Measurements from ENCODE around the gene RPL10A. TPM values are rescaled to one million over a fixed set of nuclear protein-coding genes. Genes with fewer than 3 reads are reported as not detected.

RPL10A gene
- total and polyA plus RNA-seq, 2 of the 13 experiments (the other 11 are each of a cell fraction or from before 2014, with no cell fraction given) = 1,854 to 2,726 TPM

GRCh38 chr6:35452183-35453090, 15.8 kb upstream of the RPL10A start, which contains the start of gene FANCE (continued):
- peak; percentile 86; the same call in 1 of the 2 replicates for TF ChIP-seq CSRNP1 (CRISPR knock-in tag; IDR thresholded peaks at IDR 0.05)
- TF ChIP-seq ZBTB46 (CRISPR knock-in tag; IDR thresholded peaks at IDR 0.05; ENCODE audit: borderline replicate concordance) = no peak
- 0 out of 2 replicates have a peak, but pooled peaks have one; percentile 45 for TF ChIP-seq HNRNPUL1 (IDR thresholded peaks at IDR 0.05; ENCODE audit: low read depth, low read length)
- no peak for TF ChIP-seq ZNF841 (CRISPR knock-in tag; IDR thresholded peaks at IDR 0.05; ENCODE audit: borderline replicate concordance)
- TF ChIP-seq THAP7 (CRISPR knock-in tag; IDR thresholded peaks at IDR 0.05) = peak; percentile 52
- no peak for TF ChIP-seq BATF2 (CRISPR knock-in tag; IDR thresholded peaks at IDR 0.05)
- peak; percentile 59; the same call in 1 of the 2 replicates for TF ChIP-seq ZFP90 (CRISPR knock-in tag; IDR thresholded peaks at IDR 0.05; ENCODE audit: borderline replicate concordance)
- TF ChIP-seq ZNF44 (CRISPR knock-in tag; IDR thresholded peaks at IDR 0.05) = 0 out of 2 replicates have a peak, but pooled peaks have one; percentile 25
- no peak for TF ChIP-seq ZNF275 (CRISPR knock-in tag; IDR thresholded peaks at IDR 0.05; ENCODE audit: borderline replicate concordance)
- TF ChIP-seq ZNF83 (CRISPR knock-in tag; IDR thresholded peaks at IDR 0.05; ENCODE audit: borderline replicate concordance) = peak; percentile 57; the same call in 1 of the 2 replicates
- peak; percentile 91 for TF ChIP-seq MAX (IDR thresholded peaks at IDR 0.05)
- TF ChIP-seq HIC2 (CRISPR knock-in tag; IDR thresholded peaks at IDR 0.05; ENCODE audit: low read depth) = no peak; the same call in 1 of the 2 replicates
- no peak for TF ChIP-seq PCBP2 (optimal IDR thresholded peaks at IDR 0.05; ENCODE audit: low read depth, low read length, poor library complexity, severe bottlenecking)
- no peak for TF ChIP-seq SKIL (CRISPR knock-in tag; IDR thresholded peaks at IDR 0.05; ENCODE audit: borderline replicate concordance)
- peak; percentile 16; the same call in 1 of the 2 replicates for TF ChIP-seq BRD4 (CRISPR knock-in tag; IDR thresholded peaks at IDR 0.05)
- no peak for TF ChIP-seq CHD2 (IDR thresholded peaks at IDR 0.05; ENCODE audit: low read depth, low read length)
